RWPE2 (cell line): ENCODE measurements around the gene TMEM129.
"Not testable (repeated sequence)": the region's sequence is repeated elsewhere in the genome, so short reads cannot be mapped to it uniquely, and the experiment has no call there.

Experiments
- ATAC-seq: fragments of 200-7000 bp; cut with Tn5 transposase; 3 replicates; pipeline ENCODE4 v1.9.1; 2021; ENCODE audit warnings: low read depth
- DNase-seq: peaks from one replicate; pipeline ENCODE4 v3.0.0-alpha.2; 2020; ENCODE audit warnings: low spot score
- H3K27ac ChIP-seq: fragments of 450-650 bp; 2 replicates; pipeline ENCODE4 v1.5.1; 2017; ENCODE audit warnings: mild to moderate bottlenecking; ENCODE audit not compliant: poor library complexity, severe bottlenecking
- H3K27me3 ChIP-seq: fragments of 250-450 bp; sonication (Bioruptor Pico); 2 replicates; pipeline ENCODE4 v1.5.1; 2021; ENCODE audit warnings: mild to moderate bottlenecking, moderate library complexity; ENCODE audit not compliant: insufficient read depth, poor library complexity, severe bottlenecking
- H3K36me3 ChIP-seq: fragments of 250-450 bp; sonication (Bioruptor Pico); 2 replicates; pipeline ENCODE4 v1.5.1; 2020; ENCODE audit warnings: low read depth, mild to moderate bottlenecking, moderate library complexity
- H3K4me1 ChIP-seq: fragments of 250-450 bp; sonication (Bioruptor Pico); 2 replicates; pipeline ENCODE4 v1.5.1; 2021; ENCODE audit warnings: mild to moderate bottlenecking, moderate library complexity; ENCODE audit not compliant: insufficient read depth, poor library complexity, severe bottlenecking
- H3K4me3 ChIP-seq: fragments of 250-450 bp; sonication (Bioruptor Pico); 2 replicates; pipeline ENCODE4 v1.5.1; 2021; ENCODE audit warnings: mild to moderate bottlenecking, moderate library complexity; ENCODE audit not compliant: severe bottlenecking
- H3K9me3 ChIP-seq: fragments of 250-450 bp; sonication (Bioruptor Pico); 2 replicates; pipeline ENCODE4 v1.5.1; 2021; ENCODE audit warnings: mild to moderate bottlenecking, moderate library complexity; ENCODE audit not compliant: severe bottlenecking
- TF ChIP-seq, protein P1 (sequence below): fragments of 450-650 bp; IDR thresholded peaks from one replicate; pipeline ENCODE4 v1.5.1; 2017; ENCODE audit warnings: mild to moderate bottlenecking, moderate library complexity; ENCODE audit not compliant: poor library complexity, severe bottlenecking

The TMEM129 gene

DNA sequence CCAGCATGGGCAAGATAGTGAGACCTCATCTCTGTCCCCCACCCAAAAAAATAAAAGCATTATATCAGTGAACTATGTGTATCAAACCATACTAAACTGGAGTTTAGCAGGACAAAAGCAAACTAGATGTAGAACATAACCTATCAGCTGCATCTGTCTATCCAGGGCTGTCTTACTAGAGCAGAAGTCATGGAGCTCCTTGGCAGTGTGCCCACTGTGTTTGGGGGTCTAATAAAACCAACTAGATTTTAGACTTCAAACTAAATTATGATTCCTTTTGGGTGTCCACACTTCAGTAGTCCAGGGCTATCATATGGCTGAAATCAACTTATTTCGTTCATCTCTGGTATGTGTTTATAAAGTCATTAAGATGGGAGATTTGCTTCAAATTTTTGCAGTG lies 17.3 kb downstream of the TMEM129 start:
- Histone ChIP-seq H3K9me3 (no peaks in the 10 kb centered on the region), H3K4me1 (no peaks in the 10 kb centered on the region), H3K27ac (no peak overlapping the region), H3K36me3 (peaks cover 90% of the 10 kb centered on the region), H3K4me3 (no peak overlapping the region), H3K27me3 (no peaks in the 10 kb centered on the region)
- no peak for DNase-seq
- ATAC-seq: no peak
- TF ChIP-seq, protein P1, sequence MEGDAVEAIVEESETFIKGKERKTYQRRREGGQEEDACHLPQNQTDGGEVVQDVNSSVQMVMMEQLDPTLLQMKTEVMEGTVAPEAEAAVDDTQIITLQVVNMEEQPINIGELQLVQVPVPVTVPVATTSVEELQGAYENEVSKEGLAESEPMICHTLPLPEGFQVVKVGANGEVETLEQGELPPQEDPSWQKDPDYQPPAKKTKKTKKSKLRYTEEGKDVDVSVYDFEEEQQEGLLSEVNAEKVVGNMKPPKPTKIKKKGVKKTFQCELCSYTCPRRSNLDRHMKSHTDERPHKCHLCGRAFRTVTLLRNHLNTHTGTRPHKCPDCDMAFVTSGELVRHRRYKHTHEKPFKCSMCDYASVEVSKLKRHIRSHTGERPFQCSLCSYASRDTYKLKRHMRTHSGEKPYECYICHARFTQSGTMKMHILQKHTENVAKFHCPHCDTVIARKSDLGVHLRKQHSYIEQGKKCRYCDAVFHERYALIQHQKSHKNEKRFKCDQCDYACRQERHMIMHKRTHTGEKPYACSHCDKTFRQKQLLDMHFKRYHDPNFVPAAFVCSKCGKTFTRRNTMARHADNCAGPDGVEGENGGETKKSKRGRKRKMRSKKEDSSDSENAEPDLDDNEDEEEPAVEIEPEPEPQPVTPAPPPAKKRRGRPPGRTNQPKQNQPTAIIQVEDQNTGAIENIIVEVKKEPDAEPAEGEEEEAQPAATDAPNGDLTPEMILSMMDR: no peak

DNA sequence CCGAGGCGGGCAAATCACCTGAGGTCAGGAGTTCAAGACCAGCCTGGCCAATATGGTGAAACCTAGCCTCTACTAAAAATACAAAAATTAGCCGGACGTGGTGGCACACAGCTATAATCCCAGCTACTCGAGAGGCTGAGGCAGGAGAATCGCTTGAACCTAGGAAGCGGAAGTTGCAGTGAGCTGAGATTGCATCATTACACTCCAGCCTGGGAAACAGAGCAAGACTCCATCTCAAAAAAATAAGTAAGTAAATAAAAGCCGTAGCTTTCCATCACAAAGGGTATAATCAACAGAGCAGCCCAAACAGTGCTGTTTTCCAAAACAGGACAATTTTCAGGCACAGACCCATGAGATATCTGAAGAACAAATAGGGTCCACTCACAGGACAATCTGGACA lies 19.5 kb downstream of the TMEM129 start:
- H3K9me3 ChIP-seq, H3K4me3 ChIP-seq, H3K27ac ChIP-seq, H3K27me3 ChIP-seq, DNase-seq, ATAC-seq, H3K4me1 ChIP-seq: not testable (repeated sequence)
- H3K36me3 ChIP-seq: peaks cover 93% of the 10 kb centered on the region

DNA sequence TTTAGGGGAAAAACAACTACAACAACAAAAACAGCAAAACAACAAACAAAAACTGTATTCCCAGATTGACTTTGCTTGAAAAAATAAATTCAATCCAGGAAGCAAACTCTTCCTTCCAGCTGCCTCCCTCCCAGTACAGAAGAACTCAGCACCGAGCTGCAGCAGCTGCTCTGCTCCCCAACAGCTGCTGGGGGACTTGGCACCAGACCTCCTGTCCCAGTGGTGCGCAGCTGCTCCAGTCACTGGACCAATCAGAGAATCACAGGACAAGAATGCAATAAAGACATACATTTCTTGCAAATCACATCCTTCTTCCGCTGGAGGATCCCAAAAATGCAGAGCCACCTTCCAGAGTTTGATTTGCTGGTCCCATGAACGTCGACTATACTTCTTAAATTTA lies 25.2 kb downstream of the TMEM129 start:
- peaks cover 93% of the 10 kb centered on the region for H3K36me3 ChIP-seq
- H3K4me1 ChIP-seq: no peaks in the 10 kb centered on the region
- H3K27me3 ChIP-seq: no peaks in the 10 kb centered on the region
- H3K9me3 ChIP-seq: no peaks in the 10 kb centered on the region
- TF ChIP-seq, protein P1: no peak
- DNase-seq (no peak), ATAC-seq (no peak)
- no peak overlapping the region for H3K4me3 ChIP-seq
- H3K27ac ChIP-seq: no peak overlapping the region

DNA sequence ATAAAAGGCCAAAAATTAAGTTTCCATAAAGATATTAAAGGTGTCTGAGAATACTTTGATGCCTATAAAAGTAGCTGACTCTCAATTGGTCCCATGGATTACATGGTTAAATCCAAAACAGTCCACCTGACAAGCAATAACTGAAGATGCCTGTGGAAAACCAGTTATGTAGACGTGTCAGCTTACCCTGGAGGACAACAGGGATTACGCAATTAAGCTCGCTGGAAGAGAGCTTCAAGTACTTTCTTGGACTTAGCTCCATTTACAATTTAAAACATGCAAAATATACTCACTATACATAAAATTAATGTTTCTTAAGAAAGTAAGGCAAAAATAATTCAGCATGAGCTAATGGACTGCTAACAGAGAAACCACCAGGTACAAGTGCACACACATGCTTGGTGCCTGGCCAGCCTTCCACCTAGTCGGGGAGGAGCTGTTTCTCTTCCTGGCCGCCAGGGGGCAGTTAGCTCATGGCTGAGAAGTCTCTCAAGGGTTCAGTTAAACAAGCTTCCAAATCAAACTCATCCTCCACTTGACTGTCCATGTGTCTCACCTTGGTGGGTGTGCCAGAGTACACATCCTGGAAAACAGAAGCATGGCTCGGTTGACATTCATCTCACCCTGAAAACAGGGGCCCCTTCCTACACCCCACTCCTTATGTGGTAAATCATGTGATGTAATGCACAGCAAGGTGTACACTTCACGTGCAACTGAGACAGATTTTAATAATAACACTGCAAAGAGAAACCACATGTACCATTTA lies 27.8 kb downstream of the TMEM129 start:
- TF ChIP-seq, protein P1: peak; percentile 95
- no peak overlapping the region for H3K4me3 ChIP-seq
- no peak for DNase-seq
- no peak overlapping the region for H3K27ac ChIP-seq
- H3K4me1 ChIP-seq: no peaks in the 10 kb centered on the region
- H3K27me3 ChIP-seq: no peaks in the 10 kb centered on the region
- peak; percentile 89 for ATAC-seq
- no peaks in the 10 kb centered on the region for H3K9me3 ChIP-seq
- H3K36me3 ChIP-seq: peaks cover 81% of the 10 kb centered on the region

DNA sequence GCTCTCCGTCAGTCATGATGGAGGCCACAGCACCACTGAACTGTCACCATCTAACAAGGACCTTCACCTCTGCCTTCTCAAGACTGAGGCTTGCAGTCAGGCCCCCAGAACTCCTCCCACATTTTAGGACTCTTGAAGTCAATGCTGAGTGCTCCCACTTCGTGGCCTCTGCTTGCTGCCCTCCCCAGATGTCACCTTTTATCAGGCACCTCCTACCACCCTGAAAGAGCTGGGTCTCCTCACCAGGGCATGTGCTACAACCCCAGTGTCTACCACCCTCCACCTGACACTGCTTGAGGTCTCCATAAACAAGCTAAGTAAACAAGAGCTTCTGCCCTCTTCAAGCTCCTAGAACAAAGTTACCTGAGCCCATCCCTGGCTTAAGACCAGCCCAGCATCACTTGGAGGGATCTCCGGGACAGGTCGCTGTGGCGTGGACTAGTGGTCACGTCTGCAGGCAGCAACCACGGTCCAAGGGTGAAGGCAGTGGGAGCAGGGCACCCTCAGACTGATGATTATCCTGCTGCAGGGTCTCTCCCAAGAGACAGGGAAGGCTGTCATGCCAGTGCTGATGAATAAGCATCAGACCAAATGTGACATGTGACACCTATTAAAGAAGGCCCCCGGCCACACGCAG lies 29.3 kb downstream of the TMEM129 start:
- Histone ChIP-seq H3K9me3 (no peaks in the 10 kb centered on the region), H3K4me1 (no peaks in the 10 kb centered on the region), H3K27me3 (no peaks in the 10 kb centered on the region), H3K36me3 (peaks cover 68% of the 10 kb centered on the region), H3K4me3 (no peak overlapping the region), H3K27ac (no peak overlapping the region)
- ATAC-seq (no peak), DNase-seq (no peak)
- TF ChIP-seq, protein P1: no peak
